ENCODE measurements around the gene CREB5. TPM values are rescaled to one million over a fixed set of nuclear protein-coding genes. Genes with fewer than 3 reads are reported as not detected.

Gene CREB5
- total and polyA plus RNA-seq, 2 experiments from 2014 or later, result 2.4 to 4.4 TPM

DNA sequence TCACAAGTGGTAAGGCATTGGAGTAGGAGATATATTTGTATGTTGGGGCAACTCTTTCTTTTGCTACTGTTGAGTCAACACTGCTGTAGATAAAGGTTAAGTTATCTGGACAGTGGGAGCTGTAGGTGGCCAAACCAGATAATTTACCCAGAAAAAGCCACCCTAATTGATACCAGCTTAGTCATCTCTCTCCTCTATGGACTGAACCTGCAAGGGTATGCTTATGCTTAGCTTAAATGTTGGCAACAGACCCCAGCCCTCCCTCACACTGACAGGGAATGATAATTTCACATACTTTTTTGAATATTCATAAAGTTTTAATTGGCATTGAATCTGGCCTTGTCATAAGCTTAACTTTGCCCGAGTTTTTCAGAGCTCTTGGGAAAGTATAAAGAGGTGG is 66.3 kb downstream of the CREB5 start:
- Mint-ChIP-seq H3K4me1 (peaks cover 40% of the 10 kb centered on the region), H3K27ac (no peak overlapping the region), H3K9me3 (no peaks in the 10 kb centered on the region), H3K4me3 (no peak overlapping the region), H3K36me3 (ENCODE audit: low read depth) (no peaks in the 10 kb centered on the region), H3K27me3 (ENCODE audit: insufficient read depth, low read depth, poor library complexity) (peaks cover 3% of the 10 kb centered on the region)
- no peak overlapping the region for H2AFZ ChIP-seq
- H3K4me3 ChIP-seq, result no peak overlapping the region
- no peak overlapping the region for H3K4me2 ChIP-seq
- no peak overlapping the region for H3K27ac ChIP-seq (ENCODE audit: low read depth)
- H3K9me2 ChIP-seq (ENCODE audit: insufficient read depth), result no peaks in the 10 kb centered on the region
- no peaks in the 10 kb centered on the region for H3K36me3 ChIP-seq (ENCODE audit: insufficient read depth)
- H3K27me3 ChIP-seq (ENCODE audit: insufficient read depth), result no peaks in the 10 kb centered on the region
- DNase-seq (ENCODE audit: low spot score) (no peak), ATAC-seq (no peak)
- H3K4me1 ChIP-seq (ENCODE audit: insufficient read depth), result peaks cover 36% of the 10 kb centered on the region
- no peaks in the 10 kb centered on the region for H4K20me1 ChIP-seq (replicated peaks; ENCODE audit: insufficient read depth)
- no peaks in the 10 kb centered on the region for H3F3A ChIP-seq (replicated peaks; ENCODE audit: low read depth)
- H3K79me2 ChIP-seq (replicated peaks; ENCODE audit: insufficient read depth), result no peaks in the 10 kb centered on the region
- TF ChIP-seq STAT1 (IDR thresholded peaks at IDR 0.05; ENCODE audit: unreplicated experiment) (no peak), ZNF114 (CRISPR knock-in tag; IDR thresholded peaks at IDR 0.05) (no peak), JUNB (IDR thresholded peaks at IDR 0.05; ENCODE audit: unreplicated experiment) (no peak), EZH2 (IDR thresholded peaks at IDR 0.05; ENCODE audit: low read depth, unreplicated experiment) (no peak), POLR2AphosphoS5 (IDR thresholded peaks at IDR 0.05; ENCODE audit: low read depth) (no peak), CREB1 (CRISPR knock-in tag; IDR thresholded peaks at IDR 0.05; ENCODE audit: low read depth) (no peak)

DNA sequence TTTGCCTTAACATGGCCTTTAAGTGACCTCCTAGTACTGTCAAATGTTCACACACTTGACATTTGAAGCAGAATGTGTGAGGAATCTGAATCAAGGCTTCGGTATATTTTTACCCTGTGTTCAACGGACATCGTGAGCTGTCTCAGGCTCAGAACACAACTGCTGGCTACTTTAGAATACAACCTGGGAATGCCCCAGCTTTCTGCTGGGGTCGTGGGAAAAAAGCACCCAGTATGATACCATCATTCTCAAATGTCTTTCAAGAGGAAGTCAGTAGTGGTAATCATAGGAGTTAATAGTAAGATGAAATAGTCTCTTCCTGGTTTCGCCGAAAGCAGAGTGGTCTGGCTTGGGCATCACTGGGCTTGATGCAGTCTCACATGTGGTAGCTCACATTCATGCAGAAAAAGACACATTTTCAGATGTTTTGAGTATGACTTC is 67.2 kb downstream of the CREB5 start:
- peaks cover 45% of the 10 kb centered on the region for H3K4me1 ChIP-seq (ENCODE audit: insufficient read depth)
- H3K9me3 Mint-ChIP-seq, result no peaks in the 10 kb centered on the region
- H3K27ac Mint-ChIP-seq, result no peak overlapping the region

DNA sequence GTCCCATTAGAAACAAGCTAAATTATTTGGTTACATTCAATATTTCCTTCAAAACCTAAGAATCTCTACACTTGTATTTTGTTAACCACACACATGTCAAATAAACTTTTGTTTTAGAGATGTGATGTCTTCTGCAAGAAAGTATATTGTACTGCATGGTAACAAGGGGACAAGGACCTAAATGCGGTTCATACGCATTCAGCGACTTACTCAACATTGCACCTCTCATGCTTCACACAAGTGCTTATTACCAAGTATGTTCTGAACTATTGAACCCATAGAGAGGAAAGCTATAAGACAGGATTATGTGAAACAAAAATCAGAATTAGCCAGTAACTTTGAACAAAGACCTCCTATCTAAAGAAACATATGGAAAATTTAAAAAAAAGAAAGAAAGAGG is 68.3 kb downstream of the CREB5 start:
- no peaks in the 10 kb centered on the region for H3K9me2 ChIP-seq (ENCODE audit: insufficient read depth)
- no peaks in the 10 kb centered on the region for H3F3A ChIP-seq (replicated peaks; ENCODE audit: low read depth)
- DNase-seq (ENCODE audit: low spot score) (no peak), ATAC-seq (no peak)
- no peaks in the 10 kb centered on the region for H3K27me3 ChIP-seq (ENCODE audit: insufficient read depth)
- 0 out of 3 replicates have a peak overlapping the region, but pooled peaks have one; percentile 13 for H3K4me3 Mint-ChIP-seq
- no peaks in the 10 kb centered on the region for H3K27me3 Mint-ChIP-seq (ENCODE audit: insufficient read depth, low read depth, poor library complexity)
- H3K4me1 ChIP-seq (ENCODE audit: insufficient read depth), result peaks cover 49% of the 10 kb centered on the region
- peak overlapping the region; percentile 61 for H3K4me2 ChIP-seq
- H3K36me3 ChIP-seq (ENCODE audit: insufficient read depth), result no peaks in the 10 kb centered on the region
- no peaks in the 10 kb centered on the region for H3K9me3 Mint-ChIP-seq
- H3K27ac ChIP-seq (ENCODE audit: low read depth), result 0 out of 2 replicates have a peak overlapping the region, but pooled peaks have one; percentile 3
- H2AFZ ChIP-seq, result peak overlapping the region; percentile 44; the same call in 1 of the 2 replicates
- H4K20me1 ChIP-seq (replicated peaks; ENCODE audit: insufficient read depth), result no peaks in the 10 kb centered on the region
- no peaks in the 10 kb centered on the region for H3K79me2 ChIP-seq (replicated peaks; ENCODE audit: insufficient read depth)
- no peaks in the 10 kb centered on the region for H3K36me3 Mint-ChIP-seq (ENCODE audit: low read depth)
- 0 out of 2 replicates have a peak overlapping the region, but pooled peaks have one; percentile 74 for H3K27ac Mint-ChIP-seq
- H3K4me3 ChIP-seq, result no peak overlapping the region
- H3K4me1 Mint-ChIP-seq, result peaks cover 54% of the 10 kb centered on the region
- no peak for TF ChIP-seq CREB1 (CRISPR knock-in tag; IDR thresholded peaks at IDR 0.05; ENCODE audit: low read depth)
- TF ChIP-seq, protein P1, sequence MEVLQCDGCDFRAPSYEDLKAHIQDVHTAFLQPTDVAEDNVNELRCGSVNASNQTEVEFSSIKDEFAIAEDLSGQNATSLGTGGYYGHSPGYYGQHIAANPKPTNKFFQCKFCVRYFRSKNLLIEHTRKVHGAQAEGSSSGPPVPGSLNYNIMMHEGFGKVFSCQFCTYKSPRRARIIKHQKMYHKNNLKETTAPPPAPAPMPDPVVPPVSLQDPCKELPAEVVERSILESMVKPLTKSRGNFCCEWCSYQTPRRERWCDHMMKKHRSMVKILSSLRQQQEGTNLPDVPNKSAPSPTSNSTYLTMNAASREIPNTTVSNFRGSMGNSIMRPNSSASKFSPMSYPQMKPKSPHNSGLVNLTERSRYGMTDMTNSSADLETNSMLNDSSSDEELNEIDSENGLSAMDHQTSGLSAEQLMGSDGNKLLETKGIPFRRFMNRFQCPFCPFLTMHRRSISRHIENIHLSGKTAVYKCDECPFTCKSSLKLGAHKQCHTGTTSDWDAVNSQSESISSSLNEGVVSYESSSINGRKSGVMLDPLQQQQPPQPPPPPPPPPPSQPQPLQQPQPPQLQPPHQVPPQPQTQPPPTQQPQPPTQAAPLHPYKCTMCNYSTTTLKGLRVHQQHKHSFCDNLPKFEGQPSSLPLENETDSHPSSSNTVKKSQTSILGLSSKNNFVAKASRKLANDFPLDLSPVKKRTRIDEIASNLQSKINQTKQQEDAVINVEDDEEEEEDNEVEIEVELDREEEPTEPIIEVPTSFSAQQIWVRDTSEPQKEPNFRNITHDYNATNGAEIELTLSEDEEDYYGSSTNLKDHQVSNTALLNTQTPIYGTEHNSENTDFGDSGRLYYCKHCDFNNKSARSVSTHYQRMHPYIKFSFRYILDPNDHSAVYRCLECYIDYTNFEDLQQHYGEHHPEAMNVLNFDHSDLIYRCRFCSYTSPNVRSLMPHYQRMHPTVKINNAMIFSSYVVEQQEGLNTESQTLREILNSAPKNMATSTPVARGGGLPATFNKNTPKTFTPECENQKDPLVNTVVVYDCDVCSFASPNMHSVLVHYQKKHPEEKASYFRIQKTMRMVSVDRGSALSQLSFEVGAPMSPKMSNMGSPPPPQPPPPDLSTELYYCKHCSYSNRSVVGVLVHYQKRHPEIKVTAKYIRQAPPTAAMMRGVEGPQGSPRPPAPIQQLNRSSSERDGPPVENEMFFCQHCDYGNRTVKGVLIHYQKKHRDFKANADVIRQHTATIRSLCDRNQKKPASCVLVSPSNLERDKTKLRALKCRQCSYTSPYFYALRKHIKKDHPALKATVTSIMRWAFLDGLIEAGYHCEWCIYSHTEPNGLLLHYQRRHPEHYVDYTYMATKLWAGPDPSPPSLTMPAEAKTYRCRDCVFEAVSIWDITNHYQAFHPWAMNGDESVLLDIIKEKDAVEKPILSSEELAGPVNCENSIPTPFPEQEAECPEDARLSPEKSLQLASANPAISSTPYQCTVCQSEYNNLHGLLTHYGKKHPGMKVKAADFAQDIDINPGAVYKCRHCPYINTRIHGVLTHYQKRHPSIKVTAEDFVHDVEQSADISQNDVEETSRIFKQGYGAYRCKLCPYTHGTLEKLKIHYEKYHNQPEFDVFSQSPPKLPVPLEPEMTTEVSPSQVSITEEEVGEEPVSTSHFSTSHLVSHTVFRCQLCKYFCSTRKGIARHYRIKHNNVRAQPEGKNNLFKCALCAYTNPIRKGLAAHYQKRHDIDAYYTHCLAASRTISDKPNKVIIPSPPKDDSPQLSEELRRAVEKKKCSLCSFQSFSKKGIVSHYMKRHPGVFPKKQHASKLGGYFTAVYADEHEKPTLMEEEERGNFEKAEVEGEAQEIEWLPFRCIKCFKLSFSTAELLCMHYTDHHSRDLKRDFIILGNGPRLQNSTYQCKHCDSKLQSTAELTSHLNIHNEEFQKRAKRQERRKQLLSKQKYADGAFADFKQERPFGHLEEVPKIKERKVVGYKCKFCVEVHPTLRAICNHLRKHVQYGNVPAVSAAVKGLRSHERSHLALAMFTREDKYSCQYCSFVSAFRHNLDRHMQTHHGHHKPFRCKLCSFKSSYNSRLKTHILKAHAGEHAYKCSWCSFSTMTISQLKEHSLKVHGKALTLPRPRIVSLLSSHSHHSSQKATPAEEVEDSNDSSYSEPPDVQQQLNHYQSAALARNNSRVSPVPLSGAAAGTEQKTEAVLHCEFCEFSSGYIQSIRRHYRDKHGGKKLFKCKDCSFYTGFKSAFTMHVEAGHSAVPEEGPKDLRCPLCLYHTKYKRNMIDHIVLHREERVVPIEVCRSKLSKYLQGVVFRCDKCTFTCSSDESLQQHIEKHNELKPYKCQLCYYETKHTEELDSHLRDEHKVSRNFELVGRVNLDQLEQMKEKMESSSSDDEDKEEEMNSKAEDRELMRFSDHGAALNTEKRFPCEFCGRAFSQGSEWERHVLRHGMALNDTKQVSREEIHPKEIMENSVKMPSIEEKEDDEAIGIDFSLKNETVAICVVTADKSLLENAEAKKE (CRISPR knock-in tag; IDR thresholded peaks at IDR 0.05), result no peak

More for the DNA sequence above, 67.2 kb downstream of the CREB5 start:
- TF ChIP-seq EZH2phosphoT487 (IDR thresholded peaks at IDR 0.05; ENCODE audit: unreplicated experiment) (no peak), EZH2 (IDR thresholded peaks at IDR 0.05; ENCODE audit: low read depth, unreplicated experiment) (no peak), NANOG (IDR thresholded peaks at IDR 0.05; ENCODE audit: borderline replicate concordance) (no peak), ZNF331 (CRISPR knock-in tag; IDR thresholded peaks at IDR 0.05; ENCODE audit: low read depth) (no peak), STAT1 (IDR thresholded peaks at IDR 0.05; ENCODE audit: unreplicated experiment) (no peak), CREB1 (CRISPR knock-in tag; IDR thresholded peaks at IDR 0.05; ENCODE audit: low read depth) (no peak), POLR2AphosphoS5 (IDR thresholded peaks at IDR 0.05; ENCODE audit: low read depth) (no peak), ZNF114 (CRISPR knock-in tag; IDR thresholded peaks at IDR 0.05) (no peak)
- TF ChIP-seq, protein P2, sequence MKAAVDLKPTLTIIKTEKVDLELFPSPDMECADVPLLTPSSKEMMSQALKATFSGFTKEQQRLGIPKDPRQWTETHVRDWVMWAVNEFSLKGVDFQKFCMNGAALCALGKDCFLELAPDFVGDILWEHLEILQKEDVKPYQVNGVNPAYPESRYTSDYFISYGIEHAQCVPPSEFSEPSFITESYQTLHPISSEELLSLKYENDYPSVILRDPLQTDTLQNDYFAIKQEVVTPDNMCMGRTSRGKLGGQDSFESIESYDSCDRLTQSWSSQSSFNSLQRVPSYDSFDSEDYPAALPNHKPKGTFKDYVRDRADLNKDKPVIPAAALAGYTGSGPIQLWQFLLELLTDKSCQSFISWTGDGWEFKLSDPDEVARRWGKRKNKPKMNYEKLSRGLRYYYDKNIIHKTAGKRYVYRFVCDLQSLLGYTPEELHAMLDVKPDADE (IDR thresholded peaks at IDR 0.05), result no peak
- peaks cover 48% of the 10 kb centered on the region for H3K4me1 Mint-ChIP-seq
- Histone ChIP-seq H3K27me3 (ENCODE audit: insufficient read depth) (no peaks in the 10 kb centered on the region), H2AFZ (no peak overlapping the region), H3K4me2 (no peak overlapping the region), H3K36me3 (ENCODE audit: insufficient read depth) (no peaks in the 10 kb centered on the region), H3K9me2 (ENCODE audit: insufficient read depth) (no peaks in the 10 kb centered on the region), H4K20me1 (replicated peaks; ENCODE audit: insufficient read depth) (no peaks in the 10 kb centered on the region), H3F3A (replicated peaks; ENCODE audit: low read depth) (no peaks in the 10 kb centered on the region), H3K4me3 (no peak overlapping the region), H3K79me2 (replicated peaks; ENCODE audit: insufficient read depth) (no peaks in the 10 kb centered on the region), H3K27ac (ENCODE audit: low read depth) (no peak overlapping the region)
- H3K27me3 Mint-ChIP-seq (ENCODE audit: insufficient read depth, low read depth, poor library complexity), result no peaks in the 10 kb centered on the region
- DNase-seq (ENCODE audit: low spot score) (no peak), ATAC-seq (no peak)
- no peak overlapping the region for H3K4me3 Mint-ChIP-seq
- no peaks in the 10 kb centered on the region for H3K36me3 Mint-ChIP-seq (ENCODE audit: low read depth)
